Activated CD4-positive, alpha-beta T cell treated with anti-CD3 and anti-CD28 coated beads for 36 hours (primary cell): ENCODE data around the gene SPRTN. TPM values are rescaled to one million over a fixed set of nuclear protein-coding genes. Genes with fewer than 3 reads are reported as not detected.

ENCODE experiments used
- ATAC-seq: fragments of 200-7000 bp; cut with Tn5 transposase; one replicate; pipeline ENCODE4 v1.10.0; 2021; ENCODE audit warnings: mild to moderate bottlenecking, moderate library complexity
- CTCF ChIA-PET: fragments of 350-600 bp; sonication (Branson Sonifier 250); formaldehyde crosslinking; loops from one replicate; lab custom pipeline; 2021; ENCODE audit warnings: antibody characterized with exemption; lab: Charles Lee
- POLR2A ChIA-PET: fragments of 350-600 bp; sonication (Branson Sonifier 250); formaldehyde crosslinking; loops from one replicate; lab custom pipeline; 2021; ENCODE audit warnings: antibody characterized with exemption, inconsistent platforms; lab: Charles Lee
- DNase-seq: peaks from one replicate; pipeline ENCODE4 v3.0.0-alpha.2; 2020
- H3K27ac Mint-ChIP-seq: one replicate; pipeline ENCODE4 v1.8.0; 2021; ENCODE audit warnings: mixed read lengths
- H3K27me3 Mint-ChIP-seq: one replicate; pipeline ENCODE4 v1.8.0; 2021; ENCODE audit warnings: mixed read lengths
- H3K36me3 Mint-ChIP-seq: one replicate; pipeline ENCODE4 v1.8.0; 2021; ENCODE audit warnings: low read depth, mixed read lengths
- H3K4me1 Mint-ChIP-seq: one replicate; pipeline ENCODE4 v1.8.0; 2021; ENCODE audit warnings: mixed read lengths
- H3K4me3 Mint-ChIP-seq: one replicate; pipeline ENCODE4 v1.8.0; 2021; ENCODE audit warnings: mild to moderate bottlenecking, moderate library complexity, mixed read lengths
- H3K9me3 Mint-ChIP-seq: one replicate; pipeline ENCODE4 v1.8.0; 2021; ENCODE audit warnings: low read depth, mixed read lengths
- intact Hi-C, 2 experiments: fragments of 100-400 bp; cut with DNase I in 1 of 2; cut with micrococcal nuclease in 1 of 2; formaldehyde crosslinking; loops; one replicate each; pipeline versions ENCODE4 v1.14.2 to v1.15.1; 2022 to 2024; cut with DNase I, micrococcal nuclease
- total RNA-seq, 2 experiments: library from RNA; stranded (reverse); gene quantifications; one replicate each; pipeline ENCODE4 v1.2.3, GENCODE V29; 2021

SPRTN gene
- total RNA-seq, 2 experiments from 2014 or later = 7.8 to 10.9 TPM

DNA sequence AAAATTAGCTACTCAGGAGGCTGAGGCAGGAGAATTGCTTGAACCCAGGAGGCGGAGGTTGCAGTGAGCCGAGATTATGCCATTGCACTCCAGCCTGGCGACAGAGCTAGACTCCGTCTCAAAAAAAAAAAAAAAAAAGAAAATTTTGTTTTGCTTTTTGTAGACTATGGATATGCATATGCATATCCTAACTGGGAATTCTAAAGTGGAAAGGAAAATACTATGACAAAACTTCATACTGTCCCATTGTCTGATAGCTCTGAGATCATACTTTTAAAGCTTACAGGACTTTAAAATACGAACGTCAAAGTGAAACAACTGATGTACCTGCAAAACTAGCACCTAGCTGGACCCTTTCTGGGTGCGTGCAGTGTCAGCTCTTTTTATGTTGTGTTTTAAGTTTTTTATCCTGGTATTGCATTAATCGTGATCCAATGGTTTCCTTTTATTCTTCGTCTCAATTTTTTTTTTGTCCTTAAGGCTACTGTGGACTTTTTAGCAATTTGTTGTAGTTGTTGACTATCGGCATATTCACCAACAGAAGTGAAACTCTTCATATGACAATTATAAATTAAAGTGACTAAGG is 19.2 kb downstream of the SPRTN start:
- H3K9me3 Mint-ChIP-seq = no peaks in the 10 kb centered on the region
- H3K4me3 Mint-ChIP-seq = no peak overlapping the region
- peaks cover 15% of the 10 kb centered on the region for H3K36me3 Mint-ChIP-seq
- peak overlapping the region; percentile 47 for H3K27ac Mint-ChIP-seq
- intact Hi-C loops = loop anchor here (1.0 to 5.0 kb wide), 2 partner anchors 247 to 450 kb away; no protein-coding TSS in a partner anchor
- H3K27me3 Mint-ChIP-seq = no peaks in the 10 kb centered on the region
- ChIA-PET CTCF (interaction anchor here (0.6 to 3.5 kb wide), 24 partner anchors 9 to 260 kb away, joined by 3 to 17 read pairs (median 5); partner anchors contain the start of genes EXOC8, SPRTN and TSNAX), POLR2A (interaction anchor here (0.7 kb wide), 1 partner anchor 18 kb away, joined by 3 read pairs; no protein-coding TSS in a partner anchor)
- ATAC-seq (no peak), DNase-seq (no peak)
- H3K4me1 Mint-ChIP-seq = peaks cover 6% of the 10 kb centered on the region

GRCh38 chr1:231357831-231358354 is 19.8 kb downstream of the SPRTN start:
- Mint-ChIP-seq H3K4me1 (peaks cover 6% of the 10 kb centered on the region), H3K27ac (peak overlapping the region; percentile 59), H3K36me3 (peaks cover 11% of the 10 kb centered on the region), H3K9me3 (no peaks in the 10 kb centered on the region), H3K27me3 (no peaks in the 10 kb centered on the region), H3K4me3 (no peak overlapping the region)
- intact Hi-C loops = loop anchor here (1.0 to 5.0 kb wide), 6 partner anchors 64 to 449 kb away; partner anchors contain the start of genes EGLN1 (in 2 of the 2) and TSNAX (in 1 of the 2)
- ChIA-PET CTCF (interaction anchor here (0.6 to 3.5 kb wide), 25 partner anchors 8 to 260 kb away, joined by 3 to 17 read pairs (median 4); partner anchors contain the start of genes EXOC8, SPRTN and TSNAX), POLR2A (no interaction called here)
- ATAC-seq (peak; percentile 85), DNase-seq (peak; percentile 52)

GRCh38 chr1:231359113-231359512 is 21.0 kb downstream of the SPRTN start:
- intact Hi-C loops = loop anchor here (2.0 to 5.0 kb wide), 3 partner anchors 64 to 448 kb away; partner anchors contain the start of genes EGLN1 (in 1 of the 2) and TSNAX (in 1 of the 2)
- no peak overlapping the region for H3K4me3 Mint-ChIP-seq
- ATAC-seq (no peak), DNase-seq (peak; percentile 19)
- ChIA-PET POLR2A (no interaction called here), CTCF (interaction anchor here (0.8 to 3.5 kb wide), 6 partner anchors 9 to 244 kb away, joined by 3 to 17 read pairs (median 4); no protein-coding TSS in a partner anchor)
- no peak overlapping the region for H3K27ac Mint-ChIP-seq
- peaks cover 6% of the 10 kb centered on the region for H3K4me1 Mint-ChIP-seq
- peaks cover 10% of the 10 kb centered on the region for H3K36me3 Mint-ChIP-seq
- H3K9me3 Mint-ChIP-seq = no peaks in the 10 kb centered on the region
- H3K27me3 Mint-ChIP-seq = no peaks in the 10 kb centered on the region

GRCh38 chr1:231362325-231362724 is 24.2 kb downstream of the SPRTN start:
- ATAC-seq = no peak
- intact Hi-C loops = no loop called here
- no peak overlapping the region for H3K4me3 Mint-ChIP-seq
- H3K36me3 Mint-ChIP-seq = peaks cover 21% of the 10 kb centered on the region
- no peak for DNase-seq
- POLR2A ChIA-PET = interaction anchor here (0.6 to 1.5 kb wide), 2 partner anchors 24 to 96 kb away, joined by 4 to 6 read pairs; partner anchors contain the start of genes EXOC8 and SPRTN
- CTCF ChIA-PET = interaction anchor here (1.1 to 2.2 kb wide), 5 partner anchors 9 to 244 kb away, joined by 3 to 8 read pairs (median 4); no protein-coding TSS in a partner anchor
- H3K27me3 Mint-ChIP-seq = no peaks in the 10 kb centered on the region
- H3K27ac Mint-ChIP-seq = no peak overlapping the region
- H3K4me1 Mint-ChIP-seq = peaks cover 6% of the 10 kb centered on the region
- no peaks in the 10 kb centered on the region for H3K9me3 Mint-ChIP-seq

DNA sequence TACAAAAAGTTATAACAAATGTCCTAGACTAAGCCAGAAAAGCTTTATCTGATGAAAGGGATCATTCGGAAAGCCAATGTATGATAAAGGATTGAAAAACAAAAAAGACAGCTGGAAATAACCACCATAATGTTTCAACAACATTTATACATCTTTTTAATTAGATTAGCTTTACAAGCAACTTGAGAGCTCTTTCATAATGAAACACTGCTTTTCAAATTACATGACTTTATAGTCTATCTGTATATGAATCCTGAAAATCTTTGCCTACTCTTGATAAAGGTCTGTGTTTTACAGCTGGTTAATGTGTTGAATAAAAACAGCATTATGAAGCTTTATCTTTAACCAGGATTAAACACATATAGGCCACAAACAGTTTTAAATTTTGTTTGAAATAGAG is 25.5 kb downstream of the SPRTN start:
- POLR2A ChIA-PET = no interaction called here
- no peaks in the 10 kb centered on the region for H3K4me1 Mint-ChIP-seq
- intact Hi-C loops = no loop called here
- H3K27me3 Mint-ChIP-seq = no peaks in the 10 kb centered on the region
- peaks cover 21% of the 10 kb centered on the region for H3K36me3 Mint-ChIP-seq
- H3K4me3 Mint-ChIP-seq = no peak overlapping the region
- no peak overlapping the region for H3K27ac Mint-ChIP-seq
- H3K9me3 Mint-ChIP-seq = no peaks in the 10 kb centered on the region
- CTCF ChIA-PET = interaction anchor here (0.7 to 1.5 kb wide), 6 partner anchors 14 to 238 kb away, joined by 3 to 8 read pairs (median 3); no protein-coding TSS in a partner anchor
- no peak for DNase-seq
- no peak for ATAC-seq

GRCh38 chr1:231364192-231364591 is 26.1 kb downstream of the SPRTN start:
- ChIA-PET POLR2A (no interaction called here), CTCF (interaction anchor here (1.3 kb wide), 1 partner anchor 9 kb away, joined by 4 read pairs; no protein-coding TSS in a partner anchor)
- Mint-ChIP-seq H3K27me3 (no peaks in the 10 kb centered on the region), H3K9me3 (no peaks in the 10 kb centered on the region), H3K4me1 (no peaks in the 10 kb centered on the region), H3K36me3 (peaks cover 23% of the 10 kb centered on the region), H3K4me3 (no peak overlapping the region), H3K27ac (no peak overlapping the region)
- intact Hi-C loops = no loop called here
- ATAC-seq (no peak), DNase-seq (no peak)

- ChIA-PET POLR2A (no interaction called here), CTCF (interaction anchor here (0.6 to 1.3 kb wide), 2 partner anchors 17 to 388 kb away, joined by 3 read pairs; no protein-coding TSS in a partner anchor)
- no peak for DNase-seq
- Mint-ChIP-seq H3K4me1 (no peaks in the 10 kb centered on the region), H3K36me3 (peaks cover 17% of the 10 kb centered on the region), H3K9me3 (no peaks in the 10 kb centered on the region), H3K27me3 (no peaks in the 10 kb centered on the region), H3K4me3 (no peak overlapping the region), H3K27ac (no peak overlapping the region)
- no peak for ATAC-seq
- intact Hi-C loops = no loop called here
Measured at GRCh38 chr1:231369282-231369681, 31.2 kb downstream of the SPRTN start.

GRCh38 chr1:231372501-231372900 is 34.4 kb downstream of the SPRTN start:
- intact Hi-C loops = no loop called here
- CTCF ChIA-PET = interaction anchor here (0.9 kb wide), 1 partner anchor 57 kb away, joined by 4 read pairs; no protein-coding TSS in a partner anchor
- POLR2A ChIA-PET = no interaction called here
- peak overlapping the region; percentile 24 for H3K27ac Mint-ChIP-seq
- peaks cover 6% of the 10 kb centered on the region for H3K36me3 Mint-ChIP-seq
- no peak overlapping the region for H3K4me3 Mint-ChIP-seq
- H3K4me1 Mint-ChIP-seq = peaks cover 10% of the 10 kb centered on the region
- ATAC-seq (no peak), DNase-seq (no peak)
- no peaks in the 10 kb centered on the region for H3K27me3 Mint-ChIP-seq
- H3K9me3 Mint-ChIP-seq = no peaks in the 10 kb centered on the region

- Mint-ChIP-seq H3K4me1 (peaks cover 26% of the 10 kb centered on the region), H3K27ac (no peak overlapping the region), H3K9me3 (no peaks in the 10 kb centered on the region), H3K27me3 (no peaks in the 10 kb centered on the region), H3K4me3 (no peak overlapping the region), H3K36me3 (peaks cover 4% of the 10 kb centered on the region)
- ChIA-PET CTCF (no interaction called here), POLR2A (no interaction called here)
- ATAC-seq = no peak
- no peak for DNase-seq
- intact Hi-C loops = no loop called here
Measured at GRCh38 chr1:231374394-231374793, 36.3 kb downstream of the SPRTN start.

GRCh38 chr1:231376101-231376500 is 38.0 kb downstream of the SPRTN start:
- CTCF ChIA-PET = interaction anchor here (0.6 to 1.4 kb wide), 2 partner anchors 10 to 96 kb away, joined by 3 read pairs; no protein-coding TSS in a partner anchor
- H3K36me3 Mint-ChIP-seq = no peaks in the 10 kb centered on the region

GRCh38 chr1:231376875-231377549 is 38.9 kb downstream of the SPRTN start:
- Mint-ChIP-seq H3K27me3 (no peaks in the 10 kb centered on the region), H3K9me3 (no peaks in the 10 kb centered on the region), H3K4me3 (no peak overlapping the region), H3K36me3 (no peaks in the 10 kb centered on the region), H3K27ac (peak overlapping the region; percentile 68), H3K4me1 (peaks cover 38% of the 10 kb centered on the region)
- peak; percentile 48 for DNase-seq
- POLR2A ChIA-PET = no interaction called here
- peak; percentile 89 for ATAC-seq
- intact Hi-C loops = loop anchor here (5.0 kb wide), 2 partner anchors 45 to 85 kb away; partner anchors contain the start of gene EGLN1 (in 2 of the 2)
- CTCF ChIA-PET = interaction anchor here (0.6 to 1.4 kb wide), 3 partner anchors 11 to 1803 kb away, joined by 3 read pairs; no protein-coding TSS in a partner anchor

More at GRCh38 chr1:231376101-231376500, 38.0 kb downstream of the SPRTN start:
- ATAC-seq (no peak), DNase-seq (no peak)
- Mint-ChIP-seq H3K27me3 (no peaks in the 10 kb centered on the region), H3K9me3 (no peaks in the 10 kb centered on the region), H3K27ac (no peak overlapping the region), H3K4me1 (peaks cover 32% of the 10 kb centered on the region), H3K4me3 (no peak overlapping the region)
- intact Hi-C loops = loop anchor here (5.0 kb wide), 2 partner anchors 46 to 86 kb away; partner anchors contain the start of gene EGLN1 (in 2 of the 2)
- POLR2A ChIA-PET = no interaction called here
